GM13977 (cell line): ENCODE measurements around the gene IMMP2L.

Source experiments
- DNase-seq: peaks from one replicate; pipeline ENCODE4 v3.0.0; 2012; ENCODE audit warnings: low spot score
- CTCF ChIP-seq: IDR thresholded peaks from 2 replicates; pipeline ENCODE4 v1.5.1; 2012; ENCODE audit warnings: mild to moderate bottlenecking, control low read depth; ENCODE audit not compliant: insufficient read depth; ENCODE audit errors: extremely low read depth, missing control alignments
- in situ Hi-C: fragments of 300-500 bp; cut with MboI; formaldehyde crosslinking; loops from one replicate; pipeline ENCODE4 v1.12.0; 2022; ENCODE audit warnings: low sequenced_read_pairs, low pct_unique_long_range_greater_than_20kb, mixed read lengths, inconsistent platforms; ENCODE audit not compliant: unreplicated experiment

The IMMP2L gene

GRCh38 chr7:110857106-110857505, 705.2 kb downstream of the IMMP2L start:
- in situ Hi-C loops: no loop called here
- no peak for DNase-seq
- no peak for TF ChIP-seq CTCF

DNA sequence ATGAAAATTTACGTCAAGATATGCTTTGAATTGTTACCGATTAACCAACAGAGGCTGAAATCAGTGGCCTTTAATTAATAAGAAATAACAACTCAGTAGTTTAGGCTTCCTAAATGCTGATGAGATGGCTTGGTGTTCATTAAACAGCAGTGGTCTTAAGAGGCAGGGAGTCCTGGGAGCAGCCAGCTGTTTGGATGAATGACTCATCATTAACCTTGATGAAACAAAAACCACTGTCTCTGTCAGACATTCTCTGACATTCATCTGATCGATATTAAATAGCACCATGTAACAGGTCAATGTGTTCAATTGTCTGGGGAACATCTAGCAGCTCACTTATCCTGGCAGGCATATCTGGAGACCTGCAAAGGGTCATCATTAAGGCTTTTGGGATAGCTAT, 705.6 kb downstream of the IMMP2L start:
- DNase-seq: no peak
- in situ Hi-C loops: no loop called here
- no peak for TF ChIP-seq CTCF

- in situ Hi-C loops: no loop called here
- no peak for DNase-seq
- no peak for TF ChIP-seq CTCF
Observed at GRCh38 chr7:110854651-110855050, 707.6 kb downstream of the IMMP2L start.

GRCh38 chr7:110854166-110854565, 708.1 kb downstream of the IMMP2L start:
- no peak for TF ChIP-seq CTCF
- DNase-seq: no peak
- in situ Hi-C loops: no loop called here

DNA sequence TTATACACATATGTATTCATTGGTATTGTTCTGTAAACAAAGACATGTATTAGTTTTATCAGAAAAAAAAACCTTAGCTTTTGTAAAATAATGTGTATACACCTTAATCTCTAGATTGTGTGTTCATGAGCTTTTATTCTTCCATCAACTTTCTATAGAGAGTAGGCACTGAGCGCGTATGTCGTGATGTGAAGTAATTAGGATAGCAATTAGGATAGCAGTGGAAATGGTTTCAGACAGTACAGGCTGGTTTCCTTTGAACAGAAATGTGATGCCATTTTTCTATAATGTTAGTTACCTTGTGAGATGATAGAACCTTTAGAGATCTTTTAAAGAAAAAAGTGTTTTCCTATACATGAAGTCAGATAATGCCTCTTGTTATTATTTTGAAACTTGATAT, 709.0 kb downstream of the IMMP2L start:
- no peak for DNase-seq
- no peak for TF ChIP-seq CTCF
- in situ Hi-C loops: no loop called here

GRCh38 chr7:110852156-110852940, 709.9 kb downstream of the IMMP2L start:
- in situ Hi-C loops: no loop called here
- DNase-seq: no peak
- TF ChIP-seq CTCF: no peak
